ENCODE data around the gene SHE.

Gene SHE

DNA sequence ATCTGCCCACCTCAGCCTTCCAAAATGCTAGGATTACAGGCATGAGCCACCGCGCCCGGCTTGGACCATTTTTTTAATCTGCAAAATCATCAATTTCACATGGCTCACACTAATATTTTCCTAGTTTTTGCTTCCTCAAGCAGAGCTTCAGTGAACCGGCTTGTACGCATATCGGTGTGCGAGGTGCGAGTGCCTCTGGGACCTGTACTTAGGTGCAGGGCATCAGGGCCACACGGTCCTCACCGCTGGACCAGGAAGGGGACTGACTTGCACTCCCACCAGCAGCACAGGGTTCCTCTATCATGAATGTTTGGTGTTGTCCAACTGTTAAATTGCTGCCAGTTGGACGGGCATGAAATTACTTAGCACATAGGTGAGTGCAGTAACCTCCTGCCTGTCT is 15.4 kb upstream of the SHE start:
- in situ Hi-C loops (cut with MboI; ENCODE audit: low sequenced_read_pairs) = no loop called here

DNA sequence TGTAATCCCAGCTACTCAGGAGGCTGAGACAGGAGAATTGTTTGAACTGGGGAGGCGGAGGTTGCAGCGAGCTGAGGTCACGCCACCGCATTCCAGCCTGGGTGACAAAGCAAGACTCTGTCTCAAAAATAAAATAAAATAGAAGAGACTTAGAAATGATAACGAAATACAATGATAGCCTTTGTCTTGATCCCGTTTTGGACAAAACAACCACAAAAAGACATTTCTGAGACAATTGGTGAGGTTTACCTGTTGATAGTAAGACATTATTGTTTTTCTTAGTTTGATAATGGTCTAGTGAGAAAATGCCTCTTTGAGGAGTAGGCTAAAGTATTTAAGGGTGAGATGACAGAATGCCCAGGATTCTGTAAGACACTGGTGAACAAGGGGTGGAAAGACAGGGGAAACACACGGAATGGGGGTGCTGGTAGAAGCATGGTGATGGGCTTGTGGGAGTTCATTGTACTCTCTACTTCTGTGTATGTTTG is 11.9 kb upstream of the SHE start:
- in situ Hi-C loops (cut with MboI; ENCODE audit: low sequenced_read_pairs) = no loop called here

DNA sequence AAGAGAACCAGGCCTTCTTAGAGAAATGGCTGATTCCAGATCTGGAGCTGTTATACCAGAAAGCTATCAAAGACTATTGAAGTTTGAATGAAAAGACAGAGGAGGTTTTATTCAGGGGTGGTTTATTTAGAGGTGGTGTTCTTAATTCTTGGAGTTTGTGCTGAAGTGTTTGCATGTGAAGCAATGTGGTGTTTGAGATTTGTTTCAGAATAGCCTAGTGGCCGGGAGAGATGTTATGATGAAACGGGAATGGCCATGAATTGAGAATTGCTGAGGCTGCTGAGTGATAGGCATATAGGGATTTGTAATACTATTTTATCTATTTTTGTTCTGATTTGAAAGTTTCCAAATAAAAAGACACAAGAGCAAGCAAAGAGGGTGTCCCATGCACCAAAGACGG is 10.5 kb upstream of the SHE start:
- in situ Hi-C loops (cut with MboI; ENCODE audit: low sequenced_read_pairs) = no loop called here

DNA sequence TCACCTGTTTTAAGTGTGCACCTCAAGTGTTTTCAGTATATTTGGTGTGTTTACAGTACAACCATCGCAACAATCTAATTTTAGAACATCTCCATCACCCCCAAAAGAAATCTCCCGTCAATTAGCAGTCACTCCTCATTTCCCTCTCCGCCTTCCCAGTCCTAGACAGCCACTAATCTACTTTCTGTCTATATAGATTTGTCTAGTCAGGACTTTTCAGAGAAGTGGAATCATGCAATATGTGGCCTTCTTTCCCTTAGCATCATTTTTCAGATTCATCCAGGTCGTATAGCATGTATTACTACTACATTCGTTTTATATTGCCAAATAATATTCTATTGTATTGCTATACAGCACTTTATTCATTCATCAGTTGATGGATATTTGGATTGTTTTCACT is 1.7 kb upstream of the SHE start:
- in situ Hi-C loops (cut with MboI; ENCODE audit: low sequenced_read_pairs) = no loop called here

DNA sequence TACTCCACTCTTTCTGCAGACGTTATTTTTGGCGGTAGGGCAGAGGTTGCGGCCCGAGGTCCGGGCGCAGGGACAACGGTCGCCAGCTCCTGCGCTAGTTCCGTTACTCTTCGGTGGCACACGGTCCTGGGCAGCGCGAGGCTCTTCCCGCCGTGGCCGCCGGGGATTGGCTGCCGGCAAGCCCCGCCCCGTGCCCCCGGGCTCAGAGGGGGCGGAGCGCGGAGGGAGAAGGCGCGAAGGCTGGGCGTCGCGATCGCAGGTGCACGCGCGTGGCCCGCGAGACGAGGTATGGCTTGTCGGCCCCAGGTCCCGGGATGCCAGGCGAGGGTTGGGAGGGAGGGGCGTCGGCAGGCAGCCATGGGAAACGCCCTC is 518 bp upstream of the SHE start:
- in situ Hi-C loops (cut with MboI; ENCODE audit: low sequenced_read_pairs) = no loop called here

DNA sequence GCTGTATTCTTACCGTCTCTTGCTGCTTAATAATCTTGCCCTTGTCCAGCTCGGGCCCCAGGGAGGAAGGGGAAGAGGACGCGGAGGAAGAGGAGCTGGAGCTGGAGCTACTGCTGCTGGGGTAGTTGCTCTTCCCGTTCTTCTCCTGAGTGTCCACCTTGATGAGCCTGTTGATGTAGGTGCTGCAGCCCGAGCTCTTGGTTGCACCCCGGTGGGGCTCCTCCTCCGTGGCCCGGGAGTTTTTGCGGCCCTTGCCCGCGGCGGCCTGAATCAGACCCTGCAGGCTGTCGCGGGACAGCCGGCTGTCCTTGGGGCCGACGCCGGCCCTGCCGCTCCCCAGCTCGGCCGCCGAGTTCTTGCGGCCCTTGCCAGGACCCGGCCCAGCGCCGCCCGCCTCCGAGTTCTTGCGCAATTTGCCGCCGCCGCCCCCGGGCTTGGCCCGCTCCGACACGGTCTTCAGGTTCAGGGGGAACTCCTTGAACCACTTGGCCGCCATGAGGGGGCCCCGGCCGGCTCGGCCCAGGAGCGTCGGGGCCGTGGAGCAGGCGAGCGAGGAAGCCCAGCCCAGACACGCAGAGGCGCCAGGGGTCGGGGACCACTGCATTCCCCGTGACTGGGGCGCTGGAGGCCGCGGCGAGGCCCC is 668 bp downstream of the SHE start:
- in situ Hi-C loops (cut with MboI; ENCODE audit: low sequenced_read_pairs) = no loop called here

DNA sequence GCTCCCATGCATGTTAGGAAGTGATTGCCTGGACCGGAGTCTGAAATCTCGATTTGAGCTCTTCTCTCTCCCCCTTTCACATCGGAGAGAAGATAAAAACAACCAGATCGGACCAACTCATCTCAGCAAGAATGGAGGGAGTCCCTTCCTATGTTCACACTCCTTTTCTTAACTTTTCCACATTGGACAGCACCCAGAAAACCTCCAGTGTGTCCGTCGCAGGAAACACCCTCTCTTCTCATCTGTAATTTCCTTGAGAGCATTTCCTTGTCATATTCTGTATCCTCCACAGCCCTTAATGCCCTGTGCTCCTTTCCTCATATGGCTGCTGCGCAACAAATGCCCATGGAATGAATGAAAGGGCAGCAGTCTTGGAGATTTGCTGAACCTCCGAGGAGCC is 1.7 kb downstream of the SHE start:
- in situ Hi-C loops (cut with MboI; ENCODE audit: low sequenced_read_pairs) = no loop called here

DNA sequence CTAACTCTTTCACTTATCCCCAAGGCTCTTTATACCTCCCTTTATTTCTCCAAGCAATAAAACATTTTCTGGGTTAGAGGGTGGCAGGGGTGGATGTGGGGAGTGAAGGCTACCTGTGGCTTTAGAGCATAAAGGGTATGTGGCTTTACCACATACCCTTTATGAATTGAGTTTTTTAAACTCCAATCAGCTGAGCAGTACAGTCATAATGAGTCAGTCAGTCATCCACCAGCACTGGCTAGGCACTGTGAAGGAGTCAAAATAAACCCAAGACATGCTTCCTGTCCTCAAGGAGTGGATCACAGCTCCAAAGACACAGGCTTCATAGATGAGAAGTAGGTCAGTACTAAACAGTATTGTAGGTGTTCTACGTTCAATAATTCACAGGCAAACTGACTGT is 2.8 kb downstream of the SHE start:
- in situ Hi-C loops (cut with MboI; ENCODE audit: low sequenced_read_pairs) = no loop called here

DNA sequence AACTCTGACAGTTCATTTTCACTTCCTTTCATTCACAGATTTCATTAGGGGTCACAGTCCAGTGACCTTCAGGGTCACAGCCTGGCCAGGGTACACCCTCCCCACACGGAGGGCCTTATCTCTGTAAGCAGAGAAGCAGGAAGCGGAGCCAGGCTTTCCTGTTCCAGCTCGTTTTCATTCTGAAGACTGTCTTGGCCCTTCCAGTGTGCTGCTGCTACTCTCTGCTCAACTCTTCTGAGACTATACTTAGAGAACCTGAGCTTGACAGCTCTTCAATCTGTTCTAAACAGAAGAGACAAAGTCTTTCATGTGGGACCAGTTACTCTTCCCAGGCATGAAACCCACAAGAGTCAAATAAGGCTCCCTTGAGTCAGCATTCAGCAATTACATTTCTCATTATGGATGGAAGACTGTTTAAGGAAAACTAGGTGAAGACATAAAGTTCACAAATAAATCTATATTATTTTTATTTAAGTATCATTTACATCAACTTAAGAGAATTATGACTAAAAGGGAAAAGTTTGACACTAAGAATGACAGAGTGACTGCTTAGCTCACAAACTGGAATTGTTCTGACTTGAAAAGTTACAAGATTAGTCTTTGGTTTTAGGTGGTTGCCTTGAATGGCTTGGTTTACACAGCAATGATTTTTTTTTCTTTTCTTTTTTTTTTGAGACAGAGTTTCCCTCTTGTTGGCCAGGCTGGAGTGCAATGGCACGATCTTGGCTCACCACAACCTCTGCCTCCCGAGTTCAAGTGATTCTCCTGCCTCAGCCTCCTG is 5.0 kb downstream of the SHE start:
- in situ Hi-C loops (cut with MboI; ENCODE audit: low sequenced_read_pairs) = no loop called here

DNA sequence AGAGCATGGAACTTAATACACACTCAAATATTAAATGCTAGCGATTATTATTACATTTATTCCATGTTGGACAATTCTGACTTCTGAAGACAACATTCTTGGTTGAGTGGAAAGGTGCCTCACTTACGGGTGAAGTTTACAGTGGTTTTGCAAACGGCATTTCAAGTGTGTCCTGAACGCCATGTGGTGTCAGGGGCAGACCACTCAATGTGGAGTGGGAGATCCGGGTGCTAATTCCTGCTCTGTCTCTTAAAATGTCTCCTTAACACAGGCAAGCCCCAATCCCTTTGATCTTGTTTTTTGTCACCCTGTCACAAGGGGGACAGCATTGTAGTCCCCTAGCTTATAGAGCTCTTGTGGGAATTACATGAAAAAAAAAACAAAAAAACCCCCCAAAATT is 5.8 kb downstream of the SHE start:
- in situ Hi-C loops (cut with MboI; ENCODE audit: low sequenced_read_pairs) = no loop called here

DNA sequence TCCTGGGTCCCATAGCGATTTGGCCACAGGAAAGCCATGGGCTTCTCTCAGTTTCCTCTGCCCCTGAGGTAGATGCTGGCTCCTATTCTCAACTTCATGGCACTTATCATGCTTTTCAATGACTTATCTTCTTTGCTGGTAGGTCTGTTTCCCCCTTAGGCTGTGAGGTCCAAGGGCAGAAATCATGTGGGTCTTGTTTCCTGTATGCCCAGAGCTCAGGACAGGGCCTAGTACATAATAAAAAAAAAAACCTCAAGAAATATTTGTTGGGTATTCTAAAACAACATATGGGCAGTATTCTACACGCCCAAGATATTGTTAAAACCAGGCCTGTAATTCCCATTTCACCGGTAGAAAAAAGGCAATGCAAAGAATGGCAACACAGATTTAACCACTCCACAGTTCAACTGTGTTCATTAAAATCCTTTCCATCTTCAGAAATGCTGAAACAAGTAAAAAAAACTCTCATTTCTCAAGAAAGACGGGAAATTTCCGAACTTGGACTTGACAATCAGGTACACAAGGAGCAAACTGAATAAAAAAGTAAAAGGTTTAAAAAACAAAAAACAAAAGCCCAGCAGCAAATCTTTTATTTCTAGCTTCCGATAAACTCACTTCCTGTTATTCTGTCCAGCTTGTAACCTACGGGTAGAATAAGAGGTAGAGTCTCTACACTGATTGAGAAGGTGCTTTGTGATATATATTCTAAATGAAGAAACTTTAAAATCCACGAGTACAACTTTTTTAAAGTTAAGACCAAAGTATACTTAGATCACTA is 6.5 kb downstream of the SHE start:
- in situ Hi-C loops (cut with MboI; ENCODE audit: low sequenced_read_pairs) = no loop called here

DNA sequence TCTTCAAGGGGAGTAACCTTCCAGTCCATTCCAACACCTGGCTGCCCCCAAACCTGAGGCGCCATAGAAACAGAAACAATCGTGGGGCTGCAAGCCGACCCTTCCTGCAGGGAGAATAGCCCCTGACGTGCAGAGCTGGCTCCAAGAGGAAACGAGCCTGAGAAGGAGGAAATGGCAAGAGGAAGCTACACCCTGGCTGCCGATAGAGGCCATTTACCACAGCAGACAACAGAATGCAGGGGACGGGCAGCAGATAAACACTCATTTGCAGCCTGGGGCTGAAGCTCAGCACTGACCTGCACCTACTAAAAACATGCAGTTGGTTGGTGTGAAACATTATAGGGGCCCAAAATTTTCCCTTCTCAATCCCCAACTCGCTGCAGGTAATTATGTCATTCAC is 8.9 kb downstream of the SHE start:
- in situ Hi-C loops (cut with MboI; ENCODE audit: low sequenced_read_pairs) = no loop called here

DNA sequence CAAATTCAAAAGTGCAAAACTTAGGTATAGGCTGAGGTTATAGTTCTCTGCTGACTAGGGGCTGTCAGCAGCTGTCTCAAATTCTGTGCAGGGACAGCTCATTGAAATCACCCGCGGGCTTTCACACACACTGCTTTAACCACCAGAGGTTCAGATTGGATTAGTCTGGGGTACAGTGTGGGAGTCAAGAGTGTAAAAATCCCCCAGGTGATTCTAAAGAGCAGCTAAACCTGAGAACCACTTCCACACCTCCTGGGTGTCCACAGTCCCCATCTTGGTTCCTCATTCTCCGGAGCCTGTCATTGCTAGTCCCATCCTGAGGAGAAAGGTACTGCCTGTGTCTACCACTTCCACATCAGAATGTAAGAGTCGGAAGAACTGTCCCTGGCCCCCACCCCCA is 10.1 kb downstream of the SHE start:
- in situ Hi-C loops (cut with MboI; ENCODE audit: low sequenced_read_pairs) = no loop called here

DNA sequence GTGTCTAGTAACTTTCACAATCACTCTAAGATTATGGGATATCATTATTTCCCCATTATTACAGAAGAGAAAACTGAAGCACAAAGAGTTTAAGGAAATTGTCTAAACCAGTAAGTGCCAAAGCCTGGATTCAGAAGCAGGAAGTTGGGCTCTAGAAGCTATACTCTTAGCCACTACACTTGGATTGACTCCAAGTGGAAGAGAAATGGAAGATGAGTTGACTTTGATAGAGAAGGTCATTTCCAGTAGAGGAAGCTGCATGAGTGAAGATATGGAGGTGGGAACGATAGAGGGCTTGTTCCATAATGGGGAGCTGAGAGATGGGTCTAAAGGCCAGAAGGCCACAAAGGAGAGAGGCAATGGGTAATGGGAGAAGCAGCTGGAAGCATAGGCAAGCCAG is 11.9 kb downstream of the SHE start:
- in situ Hi-C loops (cut with MboI; ENCODE audit: low sequenced_read_pairs) = no loop called here

DNA sequence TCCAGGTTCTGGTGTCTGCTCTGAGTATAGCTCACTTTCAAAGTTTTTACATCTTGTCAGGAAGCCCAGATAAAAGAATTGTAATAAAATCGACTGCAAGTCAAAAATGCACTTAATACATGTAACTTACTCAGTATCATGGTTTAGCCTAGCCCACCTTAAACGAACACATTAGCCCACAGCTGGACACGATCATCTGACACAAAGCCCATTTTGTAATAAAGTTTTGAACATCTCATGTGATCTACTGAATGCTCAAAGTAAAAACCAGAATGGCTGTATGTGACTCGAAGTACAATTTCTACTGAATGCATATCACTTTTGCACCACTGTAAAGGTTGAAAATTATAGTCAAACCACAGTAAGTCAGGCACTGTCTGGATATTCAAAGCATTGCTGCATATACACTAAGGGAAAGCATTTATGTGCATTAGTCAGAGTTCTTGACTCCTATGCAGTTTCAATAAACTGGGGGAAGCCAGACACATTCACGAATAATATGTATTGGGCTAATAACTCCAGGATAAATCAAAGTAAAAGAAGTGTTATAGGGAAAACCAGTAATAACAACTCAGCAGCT is 12.4 kb downstream of the SHE start:
- in situ Hi-C loops (cut with MboI; ENCODE audit: low sequenced_read_pairs) = loop anchor here (5.0 kb wide), 1 partner anchor 33 kb away; no protein-coding TSS in a partner anchor

DNA sequence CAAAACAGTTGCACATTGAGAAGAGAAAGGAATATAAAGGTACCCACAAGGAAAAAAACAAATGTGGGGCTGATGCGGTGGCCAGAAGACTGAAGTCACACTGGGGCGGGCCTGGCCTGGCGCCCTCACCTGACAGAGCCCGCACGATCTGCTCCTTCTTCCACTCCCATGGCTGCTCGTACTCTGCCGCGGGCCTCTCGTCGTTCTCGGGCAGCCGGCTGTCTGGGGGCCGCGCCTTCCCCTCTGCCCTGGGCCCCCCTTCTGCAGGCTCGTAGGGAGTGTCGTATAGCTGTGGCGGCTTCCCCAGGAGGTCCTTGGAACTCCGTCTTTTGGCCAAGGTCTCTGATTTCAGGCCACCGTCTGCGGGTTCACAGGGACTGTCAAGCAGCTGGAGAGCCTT is 13.3 kb downstream of the SHE start:
- in situ Hi-C loops (cut with MboI; ENCODE audit: low sequenced_read_pairs) = loop anchor here (5.0 kb wide), 1 partner anchor 33 kb away; no protein-coding TSS in a partner anchor

DNA sequence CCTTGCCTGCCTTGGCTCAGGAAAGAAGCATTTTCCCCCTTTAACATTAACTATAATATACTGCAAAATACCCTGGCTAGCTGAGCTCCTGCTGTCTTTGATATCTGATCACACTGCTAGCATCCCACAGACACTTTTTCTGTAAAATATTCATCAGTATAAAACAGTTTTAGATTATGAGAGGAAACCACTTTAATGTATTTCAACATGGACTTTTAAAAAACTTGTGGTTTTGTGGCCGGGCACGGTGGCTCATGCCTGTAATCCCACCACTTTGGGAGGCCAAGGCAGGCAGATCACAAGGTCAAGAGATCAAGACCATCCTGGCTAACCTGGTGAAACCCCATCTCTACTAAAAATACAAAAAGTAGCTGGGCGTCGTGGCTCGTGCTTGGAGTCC is 15.5 kb downstream of the SHE start:
- in situ Hi-C loops (cut with MboI; ENCODE audit: low sequenced_read_pairs) = loop anchor here (5.0 kb wide), 1 partner anchor 36 kb away; no protein-coding TSS in a partner anchor

DNA sequence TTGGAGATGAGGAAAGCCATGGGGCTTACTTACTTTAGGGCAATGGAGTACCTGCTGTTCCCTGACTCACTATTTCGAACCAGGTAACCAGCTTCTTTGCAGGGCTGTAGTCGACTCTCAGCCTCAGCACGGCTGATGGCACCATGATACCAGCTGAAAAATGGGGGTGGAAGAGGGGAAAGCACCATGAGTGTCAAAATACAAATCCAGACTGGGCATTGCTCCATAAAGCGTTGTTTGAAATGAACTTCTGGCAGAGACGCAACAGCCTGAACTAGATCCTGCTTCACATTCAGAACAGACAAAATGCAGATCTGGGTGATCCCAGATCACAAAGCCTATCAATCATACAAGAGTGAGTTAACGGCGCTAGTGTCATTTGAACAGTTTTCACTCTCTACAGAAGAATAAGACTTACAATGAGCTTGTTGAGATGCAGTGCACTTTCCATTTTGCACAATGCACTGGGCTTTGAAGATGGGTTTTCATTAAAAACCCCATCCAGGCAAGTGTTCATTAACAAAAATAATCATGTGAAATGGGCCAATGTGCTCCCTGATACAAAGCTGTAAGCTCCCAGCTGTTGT is 16.2 kb downstream of the SHE start:
- in situ Hi-C loops (cut with MboI; ENCODE audit: low sequenced_read_pairs) = loop anchor here (5.0 kb wide), 1 partner anchor 36 kb away; no protein-coding TSS in a partner anchor

DNA sequence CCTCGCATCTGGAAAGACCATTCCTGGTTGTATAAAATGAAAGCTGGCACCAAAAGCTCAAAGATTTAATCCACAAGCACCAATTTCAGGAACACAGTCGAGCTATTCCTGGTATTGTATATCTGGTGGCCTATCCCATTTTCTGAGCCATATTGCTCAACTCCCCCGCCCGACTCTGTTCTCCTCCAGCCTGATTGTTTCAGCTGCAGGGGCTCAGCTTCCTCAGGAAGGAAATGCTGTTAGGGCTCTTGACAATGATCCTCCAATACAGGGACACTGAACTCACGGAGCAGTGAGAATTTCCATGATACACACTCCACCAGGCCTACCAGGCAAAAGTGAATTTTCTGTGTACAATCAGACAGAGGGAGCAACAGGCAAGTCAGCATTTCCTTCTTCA is 17.1 kb downstream of the SHE start:
- in situ Hi-C loops (cut with MboI; ENCODE audit: low sequenced_read_pairs) = loop anchor here (5.0 kb wide), 1 partner anchor 37 kb away; no protein-coding TSS in a partner anchor

DNA sequence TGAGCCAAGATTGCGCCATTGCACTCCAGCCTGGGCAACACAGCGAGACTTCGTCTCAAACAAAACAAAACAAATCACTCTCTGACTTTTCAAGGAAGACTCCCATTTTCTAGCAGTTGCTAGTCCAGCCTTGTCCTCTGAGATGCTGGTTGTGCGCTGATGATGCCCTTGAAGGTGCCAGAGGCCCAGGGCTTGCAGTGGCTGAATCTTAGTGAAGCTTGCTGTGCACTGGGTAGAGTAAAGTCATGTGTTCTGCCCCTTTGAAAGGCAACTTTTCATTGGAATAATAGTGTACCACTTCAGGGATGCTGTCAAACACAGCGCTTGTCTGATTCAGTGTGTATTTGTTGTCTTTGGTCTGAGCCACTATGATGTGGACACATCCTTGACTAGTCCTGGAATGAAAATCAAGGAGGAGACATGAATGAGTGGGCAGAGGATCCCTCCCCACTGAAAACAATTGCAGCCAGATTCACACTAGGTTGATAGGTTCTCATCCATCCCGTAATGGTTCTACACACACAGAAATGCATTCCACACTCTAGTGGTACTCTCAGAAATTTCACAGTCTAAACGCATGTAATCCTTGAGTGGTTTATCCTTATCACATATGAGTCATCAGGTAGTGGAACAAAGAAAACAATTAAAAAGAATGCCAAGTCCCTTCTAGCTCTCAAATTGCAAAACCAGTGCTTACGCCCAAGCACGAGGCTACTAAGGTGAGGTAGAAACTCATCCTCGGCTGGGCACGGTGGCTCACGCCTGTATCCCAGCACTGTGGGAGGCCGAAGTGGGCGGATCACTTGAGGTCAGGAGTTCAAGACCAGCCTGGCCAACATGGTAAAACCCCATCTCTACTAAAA is 18.0 kb downstream of the SHE start:
- in situ Hi-C loops (cut with MboI; ENCODE audit: low sequenced_read_pairs) = no loop called here

Data from HL-60/S4 treated with retinoic acid at 250 ng/mL for 4 days and 3 days (cell line).